ENCODE data around the gene APOBEC3B. TPM values are rescaled to one million over a fixed set of nuclear protein-coding genes. Genes with fewer than 3 reads are reported as not detected.

Gene APOBEC3B
- total and polyA plus RNA-seq, 9 donors, result 0.43 to 1.9 (median 1.1) TPM; not detected in 1

- 16 to 33% (median 25%) methylated on average over 9 of the region's 9 CpGs for WGBS, 3 donors
- Histone ChIP-seq H3K9me3 (no peaks in the 10 kb centered on the region), H3K27ac (peak overlapping the region; percentile 5 to 70), H3K27me3 (no peaks in the 10 kb centered on the region), H3K4me1 (ENCODE audit: insufficient read depth) (peaks cover 8% of the 10 kb centered on the region), H3K36me3 (no peaks in the 10 kb centered on the region), H3K4me3 (peak overlapping the region; percentile 7)
- TF ChIP-seq EP300 (IDR thresholded peaks at IDR 0.05), result no peak
- no peak for TF ChIP-seq POLR2A (IDR thresholded peaks at IDR 0.05)
- no peak for TF ChIP-seq CTCF (IDR thresholded peaks at IDR 0.05)
- no peak for DNase-seq
- intact Hi-C loops (cut with DNase I), result no loop called here
Observed at GRCh38 chr22:39021552-39022250, 39.6 kb downstream of the APOBEC3B start.

GRCh38 chr22:39024519-39025308, 42.6 kb downstream of the APOBEC3B start:
- no peaks in the 10 kb centered on the region for H3K9me3 ChIP-seq
- intact Hi-C loops (cut with DNase I), result no loop called here
- TF ChIP-seq EP300 (IDR thresholded peaks at IDR 0.05), result no peak
- TF ChIP-seq CTCF (IDR thresholded peaks at IDR 0.05), result no peak
- no peak for TF ChIP-seq POLR2A (IDR thresholded peaks at IDR 0.05)

GRCh38 chr22:39026509-39027150, 44.5 kb downstream of the APOBEC3B start:
- Histone ChIP-seq H3K9me3 (no peaks in the 10 kb centered on the region), H3K36me3 (no peaks in the 10 kb centered on the region), H3K4me3 (no peak overlapping the region), H3K27me3 (no peaks in the 10 kb centered on the region), H3K4me1 (ENCODE audit: insufficient read depth) (peaks cover 2% of the 10 kb centered on the region), H3K27ac (no peak overlapping the region)
- no peak for TF ChIP-seq EP300 (IDR thresholded peaks at IDR 0.05)
- no peak for TF ChIP-seq CTCF (IDR thresholded peaks at IDR 0.05)
- no peak for TF ChIP-seq POLR2A (IDR thresholded peaks at IDR 0.05)
- no peak for DNase-seq
- WGBS, 3 donors, result 88 to 91% (median 90%) methylated on average over 12 of the region's 12 CpGs
- intact Hi-C loops (cut with DNase I), result no loop called here

More at GRCh38 chr22:39024519-39025308, 42.6 kb downstream of the APOBEC3B start:
- no peak for DNase-seq
- H3K36me3 ChIP-seq, result no peaks in the 10 kb centered on the region
- peaks cover 8% of the 10 kb centered on the region for H3K4me1 ChIP-seq (ENCODE audit: insufficient read depth)
- no peaks in the 10 kb centered on the region for H3K27me3 ChIP-seq
- no peak overlapping the region for H3K27ac ChIP-seq
- WGBS, 3 donors, result 84 to 92% (median 90%) methylated on average over 15 of the region's 15 CpGs
- no peak overlapping the region for H3K4me3 ChIP-seq

GRCh38 chr22:39027717-39028116, 45.6 kb downstream of the APOBEC3B start:
- H3K9me3 ChIP-seq, result no peaks in the 10 kb centered on the region
- intact Hi-C loops (cut with DNase I), result no loop called here
- TF ChIP-seq CTCF (IDR thresholded peaks at IDR 0.05) (no peak), EP300 (IDR thresholded peaks at IDR 0.05) (no peak), POLR2A (IDR thresholded peaks at IDR 0.05) (no peak)
- no peak for DNase-seq
- H3K4me1 ChIP-seq (ENCODE audit: insufficient read depth), result no peaks in the 10 kb centered on the region
- H3K4me3 ChIP-seq, result no peak overlapping the region
- 77 to 81% (median 80%) methylated on average over 4 of the region's 4 CpGs for WGBS, 3 donors
- H3K27me3 ChIP-seq, result no peaks in the 10 kb centered on the region
- H3K27ac ChIP-seq, result no peak overlapping the region
- H3K36me3 ChIP-seq, result no peaks in the 10 kb centered on the region
